Astrocyte (in vitro differentiated cells and primary cell): ENCODE measurements around the gene GRK5. TPM values are rescaled to one million over a fixed set of nuclear protein-coding genes. Genes with fewer than 3 reads are reported as not detected.

Experiments
- DNase-seq: peaks from one replicate; pipeline ENCODE4 v3.0.0-alpha.2; 2010; ENCODE audit warnings: low read depth
- FAIRE-seq: peaks from 2 replicates; lab custom pipeline; 2011; peaks lifted over from hg19 to GRCh38; lab: Jason Lieb, UNC
- H2AFZ ChIP-seq: 2 replicates; pipeline ENCODE4 v1.6.0; 2012; ENCODE audit warnings: low read depth, low read length, inconsistent platforms
- H3K27ac ChIP-seq: 2 replicates; pipeline ENCODE4 v1.5.1; 2011; ENCODE audit warnings: low read depth, low read length, inconsistent platforms
- H3K27me3 ChIP-seq: 2 replicates; pipeline ENCODE4 v1.6.0; 2011; ENCODE audit warnings: low read length, inconsistent platforms; ENCODE audit not compliant: insufficient read depth
- H3K36me3 ChIP-seq: 2 replicates; pipeline ENCODE4 v1.5.1; 2011; ENCODE audit warnings: low read length, inconsistent platforms; ENCODE audit not compliant: insufficient read depth
- H3K4me1 ChIP-seq: 2 replicates; pipeline ENCODE4 v1.5.1; 2011; ENCODE audit warnings: low read length, inconsistent platforms; ENCODE audit not compliant: insufficient read depth
- H3K4me2 ChIP-seq: 2 replicates; pipeline ENCODE4 v1.6.0; 2012; ENCODE audit warnings: low read length, inconsistent platforms
- H3K4me3 ChIP-seq: 2 replicates; pipeline ENCODE4 v1.5.1; 2011; ENCODE audit warnings: low read depth, mild to moderate bottlenecking, low read length, inconsistent platforms; ENCODE audit not compliant: insufficient read depth
- H3K79me2 ChIP-seq: 2 replicates; pipeline ENCODE4 v1.6.0; 2012; ENCODE audit warnings: mild to moderate bottlenecking, low read length, inconsistent platforms; ENCODE audit not compliant: insufficient read depth
- H3K9ac ChIP-seq: 2 replicates; pipeline ENCODE4 v1.6.0; 2012; ENCODE audit warnings: mild to moderate bottlenecking, low read length, inconsistent platforms
- H3K9me3 ChIP-seq: 2 replicates; pipeline ENCODE4 v1.5.1; 2012; ENCODE audit warnings: low read depth, mild to moderate bottlenecking, low read length, inconsistent platforms; ENCODE audit not compliant: insufficient read depth
- H4K20me1 ChIP-seq: 2 replicates; pipeline ENCODE4 v1.6.0; 2012; ENCODE audit warnings: low read length, inconsistent platforms; ENCODE audit not compliant: insufficient read depth
- H3K27ac Mint-ChIP-seq: one replicate; pipeline ENCODE4 v1.8.0; 2021; ENCODE audit warnings: mild to moderate bottlenecking, mixed read lengths; ENCODE audit not compliant: unreplicated experiment
- H3K27me3 Mint-ChIP-seq: one replicate; pipeline ENCODE4 v1.8.0; 2021; ENCODE audit warnings: low read depth, mixed read lengths; ENCODE audit not compliant: unreplicated experiment
- H3K36me3 Mint-ChIP-seq: one replicate; pipeline ENCODE4 v1.8.0; 2021; ENCODE audit warnings: low read depth, mixed read lengths; ENCODE audit not compliant: unreplicated experiment
- H3K4me1 Mint-ChIP-seq: one replicate; pipeline ENCODE4 v1.8.0; 2021; ENCODE audit warnings: low read depth, mixed read lengths; ENCODE audit not compliant: unreplicated experiment
- H3K4me3 Mint-ChIP-seq: one replicate; pipeline ENCODE4 v1.8.0; 2021; ENCODE audit warnings: mild to moderate bottlenecking, moderate library complexity, mixed read lengths; ENCODE audit not compliant: unreplicated experiment
- H3K9me3 Mint-ChIP-seq: one replicate; pipeline ENCODE4 v1.8.0; 2021; ENCODE audit warnings: mild to moderate bottlenecking, mixed read lengths; ENCODE audit not compliant: unreplicated experiment
- EZH2 ChIP-seq: IDR thresholded peaks from 2 replicates; pipeline ENCODE4 v1.6.1; 2012; ENCODE audit warnings: mild to moderate bottlenecking, low read length, inconsistent platforms; ENCODE audit not compliant: insufficient read depth
- total RNA-seq: library from RNA; stranded (reverse); gene quantifications from 2 replicates; pipeline ENCODE4 v1.2.1, GENCODE V29; 2021
- TF ChIP-seq, protein P1 (sequence below): IDR thresholded peaks from 2 replicates; pipeline ENCODE4 v1.5.1; 2011; ENCODE audit warnings: low read depth, mild to moderate bottlenecking, inconsistent platforms, low read length, moderate library complexity; ENCODE audit not compliant: insufficient read depth

The GRK5 gene
- total RNA-seq, 1 donor from 2014 or later: 8.5 TPM

DNA sequence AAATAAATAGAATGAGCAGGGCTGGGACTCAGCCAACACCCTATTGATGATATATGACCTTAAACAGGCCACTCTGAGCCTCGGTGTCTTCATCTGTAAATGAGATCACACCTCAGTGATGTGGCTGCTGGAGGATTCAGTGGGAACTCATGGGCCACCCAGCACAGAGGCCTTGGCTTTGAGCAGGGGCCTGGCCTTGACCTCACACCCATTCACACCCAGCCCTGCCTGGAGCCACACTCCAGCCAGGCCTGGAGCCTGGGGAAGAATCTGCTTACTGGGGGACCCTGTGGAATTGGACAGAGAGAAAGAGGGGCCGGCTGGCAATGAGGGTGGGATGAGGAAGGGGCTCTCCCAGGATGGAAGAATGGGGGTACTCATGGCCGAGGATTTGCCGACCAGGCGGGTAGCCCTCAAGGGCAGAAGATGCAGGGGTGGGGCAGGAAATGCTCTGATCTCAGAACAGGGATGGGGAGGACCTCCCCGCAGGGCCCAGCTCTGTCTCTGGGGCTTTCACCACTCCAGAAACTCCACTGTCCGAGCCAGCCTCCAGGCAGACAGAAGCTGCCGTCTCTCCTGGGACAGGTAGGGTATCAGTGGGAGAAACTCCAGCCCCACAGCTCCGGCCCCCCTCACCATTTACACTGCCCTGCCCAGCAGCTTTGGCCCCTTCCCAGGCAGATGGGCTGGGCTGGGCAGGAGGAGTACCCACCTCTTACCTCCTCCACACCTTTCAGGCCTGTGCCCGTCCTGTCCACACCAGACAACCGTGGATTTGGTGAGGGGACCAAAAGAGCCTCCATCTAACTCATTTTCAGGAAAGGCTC, 253.2 kb downstream of the GRK5 start:
- H3K79me2 ChIP-seq: no peaks in the 10 kb centered on the region
- no peak overlapping the region for H3K4me2 ChIP-seq
- Mint-ChIP-seq H3K4me1 (no peaks in the 10 kb centered on the region), H3K36me3 (peaks cover 7% of the 10 kb centered on the region), H3K27ac (no peak overlapping the region), H3K9me3 (peaks cover 11% of the 10 kb centered on the region), H3K4me3 (no peak overlapping the region), H3K27me3 (peaks cover 31% of the 10 kb centered on the region)
- H3K36me3 ChIP-seq: no peaks in the 10 kb centered on the region
- no peaks in the 10 kb centered on the region for H4K20me1 ChIP-seq
- DNase-seq: no peak
- H2AFZ ChIP-seq: no peak overlapping the region
- H3K9me3 ChIP-seq: no peaks in the 10 kb centered on the region
- FAIRE-seq: no peak
- H3K9ac ChIP-seq: no peak overlapping the region
- H3K4me3 ChIP-seq: no peak overlapping the region
- H3K27me3 ChIP-seq: no peaks in the 10 kb centered on the region
- H3K27ac ChIP-seq: no peak overlapping the region
- H3K4me1 ChIP-seq: no peaks in the 10 kb centered on the region
- TF ChIP-seq EZH2: no peak
- TF ChIP-seq, protein P1, sequence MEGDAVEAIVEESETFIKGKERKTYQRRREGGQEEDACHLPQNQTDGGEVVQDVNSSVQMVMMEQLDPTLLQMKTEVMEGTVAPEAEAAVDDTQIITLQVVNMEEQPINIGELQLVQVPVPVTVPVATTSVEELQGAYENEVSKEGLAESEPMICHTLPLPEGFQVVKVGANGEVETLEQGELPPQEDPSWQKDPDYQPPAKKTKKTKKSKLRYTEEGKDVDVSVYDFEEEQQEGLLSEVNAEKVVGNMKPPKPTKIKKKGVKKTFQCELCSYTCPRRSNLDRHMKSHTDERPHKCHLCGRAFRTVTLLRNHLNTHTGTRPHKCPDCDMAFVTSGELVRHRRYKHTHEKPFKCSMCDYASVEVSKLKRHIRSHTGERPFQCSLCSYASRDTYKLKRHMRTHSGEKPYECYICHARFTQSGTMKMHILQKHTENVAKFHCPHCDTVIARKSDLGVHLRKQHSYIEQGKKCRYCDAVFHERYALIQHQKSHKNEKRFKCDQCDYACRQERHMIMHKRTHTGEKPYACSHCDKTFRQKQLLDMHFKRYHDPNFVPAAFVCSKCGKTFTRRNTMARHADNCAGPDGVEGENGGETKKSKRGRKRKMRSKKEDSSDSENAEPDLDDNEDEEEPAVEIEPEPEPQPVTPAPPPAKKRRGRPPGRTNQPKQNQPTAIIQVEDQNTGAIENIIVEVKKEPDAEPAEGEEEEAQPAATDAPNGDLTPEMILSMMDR: no peak

DNA sequence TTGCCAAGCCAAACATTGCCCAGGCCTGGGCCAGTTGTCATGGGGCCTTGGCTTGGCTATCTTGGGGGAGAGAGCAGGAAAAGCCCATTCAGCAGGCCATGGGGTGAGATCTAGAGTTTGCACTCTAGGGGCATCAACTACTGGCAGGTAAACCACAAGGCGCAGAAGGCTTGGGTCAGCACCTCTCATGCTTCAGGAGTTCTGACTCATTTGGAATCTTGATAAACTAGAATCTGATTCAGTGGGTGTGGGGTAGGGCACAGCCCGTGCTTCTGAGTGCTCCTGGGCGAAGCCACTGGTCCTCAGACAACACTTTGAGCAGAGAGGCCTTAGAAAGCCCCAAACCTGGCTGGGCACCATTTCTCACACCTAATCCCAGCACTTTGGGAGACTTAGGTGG, 254.0 kb downstream of the GRK5 start:
- Histone ChIP-seq H3K4me3 (no peak overlapping the region), H2AFZ (no peak overlapping the region), H4K20me1 (no peaks in the 10 kb centered on the region), H3K4me2 (no peak overlapping the region), H3K36me3 (no peaks in the 10 kb centered on the region), H3K9me3 (no peaks in the 10 kb centered on the region), H3K4me1 (no peaks in the 10 kb centered on the region), H3K79me2 (no peaks in the 10 kb centered on the region), H3K9ac (no peak overlapping the region), H3K27me3 (peaks cover 2% of the 10 kb centered on the region), H3K27ac (no peak overlapping the region)
- FAIRE-seq (no peak), DNase-seq (no peak)
- H3K4me3 Mint-ChIP-seq: no peak overlapping the region
- H3K36me3 Mint-ChIP-seq: peaks cover 3% of the 10 kb centered on the region
- no peak overlapping the region for H3K27ac Mint-ChIP-seq
- peaks cover 13% of the 10 kb centered on the region for H3K9me3 Mint-ChIP-seq
- H3K4me1 Mint-ChIP-seq: no peaks in the 10 kb centered on the region
- TF ChIP-seq, protein P1: no peak
- TF ChIP-seq EZH2: no peak
- peaks cover 38% of the 10 kb centered on the region for H3K27me3 Mint-ChIP-seq

DNA sequence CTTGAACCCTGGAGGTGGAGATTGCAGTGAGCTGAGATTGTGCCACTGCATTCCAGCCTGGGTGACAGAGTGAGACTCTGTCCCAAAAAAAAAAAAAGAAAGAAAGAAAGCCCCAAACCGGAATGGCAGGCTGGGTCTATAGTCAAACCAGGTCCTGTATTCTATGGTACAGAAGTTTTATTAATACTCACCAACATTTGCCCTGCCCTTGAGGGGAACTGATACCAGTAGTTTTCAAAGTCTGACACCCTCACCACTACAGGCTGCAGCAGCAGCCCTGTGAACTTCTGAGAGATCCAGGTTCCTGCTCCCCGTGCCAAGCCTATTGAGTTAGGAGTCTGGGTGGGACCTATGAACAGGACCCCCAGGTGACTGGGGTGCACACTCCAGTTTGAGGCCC, 254.6 kb downstream of the GRK5 start:
- no peak overlapping the region for H3K27ac ChIP-seq
- peaks cover 2% of the 10 kb centered on the region for H3K27me3 ChIP-seq
- H3K36me3 ChIP-seq: no peaks in the 10 kb centered on the region
- H3K79me2 ChIP-seq: no peaks in the 10 kb centered on the region
- no peak for TF ChIP-seq EZH2
- TF ChIP-seq, protein P1: no peak
- no peak overlapping the region for H3K4me2 ChIP-seq
- H3K4me3 ChIP-seq: no peak overlapping the region
- no peaks in the 10 kb centered on the region for H3K4me1 ChIP-seq
- H3K9me3 ChIP-seq: no peaks in the 10 kb centered on the region
- no peaks in the 10 kb centered on the region for H3K4me1 Mint-ChIP-seq
- H3K9ac ChIP-seq: no peak overlapping the region
- H3K27ac Mint-ChIP-seq: no peak overlapping the region
- no peak for DNase-seq
- FAIRE-seq: no peak
- peaks cover 13% of the 10 kb centered on the region for H3K9me3 Mint-ChIP-seq
- no peak overlapping the region for H3K4me3 Mint-ChIP-seq
- H4K20me1 ChIP-seq: no peaks in the 10 kb centered on the region
- H3K27me3 Mint-ChIP-seq: peaks cover 41% of the 10 kb centered on the region
- H2AFZ ChIP-seq: no peak overlapping the region
- peaks cover 3% of the 10 kb centered on the region for H3K36me3 Mint-ChIP-seq
